Caki2 (cell line): ENCODE results near the gene DNASE1. TPM values are rescaled to one million over a fixed set of nuclear protein-coding genes. Genes with fewer than 3 reads are reported as not detected.
"Not testable (repeated sequence)": the region's sequence is repeated elsewhere in the genome, so short reads cannot be mapped to it uniquely, and the experiment has no call there.

Experiments
- DNase-seq: peaks from one replicate; pipeline ENCODE4 v3.0.0-alpha.2; 2015; ENCODE audit warnings: low read depth
- in situ Hi-C: cut with HindIII; loops from 2 replicates; pipeline ENCODE4 v1.10.0; 2016; ENCODE audit warnings: low sequenced_read_pairs, low pct_unique_long_range_greater_than_20kb, mixed read lengths
- total RNA-seq: library from RNA; depleted of rRNA; stranded (reverse); fragments of >200 nt; shearing (Covaris generic); gene quantifications from 2 replicates; pipeline ENCODE4 v1.2.3, GENCODE V29; 2014; ENCODE audit warnings: low replicate concordance

DNASE1 gene
- total RNA-seq, 1 experiment from 2014 or later, result 6.5 TPM

- DNase-seq, in situ Hi-C loops: not testable (repeated sequence)
Measured at GRCh38 chr16:3656160-3656490, 1.6 kb downstream of the DNASE1 start.

DNA sequence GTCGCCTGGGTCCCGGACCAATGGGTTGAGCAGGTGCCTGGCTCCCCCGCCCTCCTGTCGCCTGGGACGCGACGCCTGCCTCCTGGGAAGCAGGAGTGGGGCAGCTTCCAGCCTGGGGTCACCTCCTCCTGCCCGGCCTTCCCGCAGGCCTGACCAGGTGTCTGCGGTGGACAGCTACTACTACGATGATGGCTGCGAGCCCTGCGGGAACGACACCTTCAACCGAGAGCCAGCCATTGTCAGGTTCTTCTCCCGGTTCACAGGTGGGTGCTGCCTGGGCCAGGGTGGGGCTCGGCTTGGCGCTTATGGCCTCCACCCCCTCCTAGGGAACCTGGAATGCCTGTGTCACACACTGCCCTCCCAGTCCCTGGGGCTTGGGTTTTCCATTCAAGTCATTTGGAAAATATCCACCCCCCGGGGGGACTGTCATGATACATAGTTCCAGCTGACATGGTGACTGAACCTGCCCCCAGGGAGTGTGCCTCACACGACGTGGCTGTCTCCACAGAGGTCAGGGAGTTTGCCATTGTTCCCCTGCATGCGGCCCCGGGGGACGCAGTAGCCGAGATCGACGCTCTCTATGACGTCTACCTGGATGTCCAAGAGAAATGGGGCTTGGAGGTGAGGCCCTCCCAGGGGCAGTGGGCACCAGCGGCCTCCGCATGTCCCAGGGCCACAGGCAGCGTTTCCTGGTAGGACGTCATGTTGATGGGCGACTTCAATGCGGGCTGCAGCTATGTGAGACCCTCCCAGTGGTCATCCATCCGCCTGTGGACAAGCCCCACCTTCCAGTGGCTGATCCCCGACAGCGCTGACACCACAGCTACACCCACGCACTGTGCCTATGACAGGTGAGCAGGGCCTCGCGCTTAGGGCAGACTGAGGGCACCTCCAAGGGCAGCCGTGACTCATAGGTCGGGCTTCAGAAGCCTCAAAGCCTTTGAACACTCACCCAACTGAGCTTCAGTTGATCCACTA, 2.3 kb downstream of the DNASE1 start:
- DNase-seq, result no peak
- in situ Hi-C loops, result no loop called here

DNA sequence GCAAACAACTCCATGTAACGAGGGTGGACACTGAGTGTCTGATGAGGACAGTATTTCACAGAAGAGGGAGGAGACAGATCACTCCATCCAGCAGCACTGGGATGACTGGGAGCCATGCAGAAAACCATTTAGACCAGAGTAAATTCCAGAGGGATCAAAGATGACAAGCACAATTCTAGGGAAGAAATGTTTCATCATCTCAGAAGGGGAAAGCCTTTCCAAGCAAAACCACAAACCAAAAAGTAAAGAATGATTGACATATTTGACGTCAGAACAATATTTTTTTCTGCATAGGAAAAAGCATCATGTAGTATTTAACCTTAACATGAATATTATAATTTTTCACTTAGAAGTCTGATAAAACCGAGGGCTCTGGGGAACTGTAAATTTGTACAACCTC, 4.8 kb downstream of the DNASE1 start:
- in situ Hi-C loops, result no loop called here
- DNase-seq, result no peak

DNA sequence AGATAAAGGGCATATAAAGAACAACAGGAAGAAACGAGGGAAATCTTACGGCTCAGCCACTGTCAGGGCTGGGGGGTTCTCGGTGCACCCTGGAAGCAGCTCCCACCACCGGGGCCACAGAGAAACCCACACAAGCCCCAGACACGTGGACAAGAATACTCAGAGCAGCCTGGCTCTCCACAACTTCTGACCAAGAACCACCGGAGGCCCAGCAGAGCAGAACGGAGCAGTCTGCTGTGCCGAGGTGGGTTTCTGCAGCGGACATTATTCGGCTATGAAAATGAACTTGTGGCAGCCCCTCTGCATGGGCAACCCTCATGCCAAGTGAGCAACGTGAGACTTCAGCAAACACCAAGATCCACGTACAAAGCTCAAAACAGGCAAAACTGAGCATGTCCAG, 6.8 kb downstream of the DNASE1 start:
- no peak for DNase-seq
- in situ Hi-C loops, result no loop called here

GRCh38 chr16:3661922-3662321, 7.4 kb downstream of the DNASE1 start:
- in situ Hi-C loops, result no loop called here
- no peak for DNase-seq

GRCh38 chr16:3662601-3663000, 8.1 kb downstream of the DNASE1 start:
- no peak for DNase-seq
- in situ Hi-C loops, result no loop called here

DNA sequence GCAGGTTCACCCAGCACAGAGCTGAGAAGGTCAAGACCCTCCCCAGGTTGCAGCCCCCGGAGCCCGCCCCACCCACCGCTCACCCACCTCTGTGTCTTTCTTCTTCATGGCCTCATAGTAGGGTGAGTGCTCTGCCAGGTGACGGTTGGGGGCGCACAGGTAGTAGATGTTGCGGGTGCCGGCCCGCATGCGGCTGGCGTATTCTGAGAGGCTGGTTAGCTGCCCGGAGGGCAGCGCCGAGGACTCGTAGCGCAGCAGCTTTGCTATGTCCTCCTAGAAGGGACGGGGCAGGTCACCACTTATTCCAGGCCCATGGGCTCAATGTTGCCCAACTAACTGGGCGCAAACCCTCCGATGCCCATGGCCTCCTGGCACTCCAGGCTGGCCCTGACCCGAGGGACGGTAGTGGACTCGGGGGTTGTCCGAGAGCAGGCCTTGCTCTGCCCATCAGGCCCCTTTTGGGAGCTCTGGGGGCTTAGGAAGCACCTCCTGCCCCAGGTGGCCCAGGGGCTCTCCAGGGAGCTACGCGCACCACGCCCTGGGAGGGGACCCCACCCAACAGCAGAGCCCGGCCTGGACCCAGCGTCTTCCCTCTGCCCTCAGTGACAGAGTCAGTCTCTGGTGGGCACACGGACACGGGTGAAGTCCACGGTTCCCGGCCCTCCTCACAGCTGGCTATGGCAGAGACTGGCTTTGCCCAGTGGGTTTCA, 9.9 kb downstream of the DNASE1 start:
- in situ Hi-C loops, result no loop called here
- DNase-seq, result no peak

GRCh38 chr16:3665508-3665907, 11.0 kb downstream of the DNASE1 start:
- in situ Hi-C loops, result no loop called here
- DNase-seq, result no peak

DNA sequence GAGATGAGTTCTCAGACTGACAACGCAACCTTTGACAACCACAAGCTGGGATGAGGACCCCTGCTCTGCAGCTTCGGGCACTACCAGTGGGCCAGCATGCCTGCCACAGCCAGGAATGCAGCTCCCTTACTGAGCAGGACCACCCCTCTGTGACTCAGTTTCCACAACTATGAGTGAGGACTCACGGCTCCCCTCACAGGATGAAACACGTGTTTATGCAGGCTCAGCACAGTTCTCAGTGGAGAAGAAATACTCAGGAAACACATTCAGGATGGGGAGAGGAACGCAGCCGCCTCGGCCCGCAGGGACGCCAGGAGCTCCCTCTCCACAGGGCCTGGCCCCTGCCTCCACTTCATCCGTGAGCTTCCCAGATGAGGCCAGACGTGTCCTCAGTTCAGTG, 14.1 kb downstream of the DNASE1 start:
- no peak for DNase-seq
- in situ Hi-C loops, result no loop called here

GRCh38 chr16:3669082-3669481, 14.6 kb downstream of the DNASE1 start:
- in situ Hi-C loops, result no loop called here
- DNase-seq, result no peak

GRCh38 chr16:3670711-3671110, 16.2 kb downstream of the DNASE1 start:
- in situ Hi-C loops, result no loop called here
- DNase-seq, result no peak

- in situ Hi-C loops, result no loop called here
- no peak for DNase-seq
Measured at GRCh38 chr16:3671424-3671823, 16.9 kb downstream of the DNASE1 start.

- no peak for DNase-seq
- in situ Hi-C loops, result no loop called here
Measured at GRCh38 chr16:3672571-3673041, 18.1 kb downstream of the DNASE1 start.

DNA sequence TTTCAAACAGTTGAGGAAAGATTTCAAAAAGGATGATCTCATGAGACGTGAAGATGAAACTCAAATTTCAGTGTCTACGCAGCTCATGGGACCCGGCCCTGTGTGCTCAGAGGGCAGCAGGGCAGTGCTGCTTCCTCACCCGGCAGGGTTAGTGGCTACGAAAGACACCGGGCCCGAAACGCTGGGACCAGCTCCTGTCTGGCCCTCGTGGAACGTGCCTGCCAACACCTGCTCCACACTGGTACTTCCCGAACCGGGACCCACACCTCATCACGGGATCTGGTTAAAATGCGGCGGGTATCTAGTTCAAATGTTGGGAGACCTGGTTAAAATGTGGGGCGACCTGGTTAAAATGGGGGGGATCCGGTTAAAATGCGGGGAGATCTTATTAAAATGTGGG, 18.7 kb downstream of the DNASE1 start:
- DNase-seq, result no peak
- in situ Hi-C loops, result no loop called here

DNA sequence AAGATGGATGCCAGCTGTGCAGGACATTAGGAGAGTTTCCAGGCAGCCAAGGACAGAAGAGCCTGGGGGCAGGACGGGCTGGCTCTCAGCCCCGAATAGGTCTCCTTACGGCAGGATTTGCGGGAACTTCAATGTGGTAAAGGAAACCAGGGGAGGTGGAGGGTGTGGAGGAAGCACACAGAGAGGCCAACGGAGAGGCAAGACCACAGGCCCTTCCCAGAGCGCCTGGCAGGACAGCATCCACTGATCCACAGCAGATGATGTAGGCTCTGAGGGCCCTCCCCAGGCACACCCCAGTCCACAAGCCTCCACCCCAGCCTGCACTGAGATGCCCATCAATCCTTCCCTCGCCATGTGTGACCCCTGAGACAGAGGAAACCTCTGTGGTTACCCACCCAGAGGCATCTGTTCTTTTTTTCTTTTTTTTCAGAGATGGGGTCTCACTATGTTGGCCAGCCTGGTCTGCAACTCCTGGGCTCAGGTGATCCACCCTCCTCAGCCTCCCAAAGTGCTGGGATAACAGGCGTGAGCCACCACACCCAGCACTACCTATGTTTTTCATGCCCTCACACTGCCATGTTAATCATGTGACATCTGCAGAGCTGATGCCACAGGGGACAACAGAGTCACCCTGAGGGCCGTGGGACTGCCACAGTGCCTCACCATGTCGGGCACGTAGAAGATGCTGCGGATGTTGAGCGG, 19.3 kb downstream of the DNASE1 start:
- no peak for DNase-seq
- in situ Hi-C loops, result no loop called here

- in situ Hi-C loops, result no loop called here
- DNase-seq, result no peak
Measured at GRCh38 chr16:3674513-3675295, 20.2 kb downstream of the DNASE1 start.

- in situ Hi-C loops, result no loop called here
- DNase-seq, result no peak
Measured at GRCh38 chr16:3675601-3676130, 21.2 kb downstream of the DNASE1 start.

GRCh38 chr16:3677994-3678393, 23.5 kb downstream of the DNASE1 start:
- in situ Hi-C loops, result no loop called here
- no peak for DNase-seq
